Activated T-helper 9 cell treated with anti-CD3 and anti-CD28 coated beads, Interleukin-2, amount 50 U/mL, for 16 hours (primary cell): ENCODE data around the gene LHPP.
"Not testable (repeated sequence)": the region's sequence is repeated elsewhere in the genome, so short reads cannot be mapped to it uniquely, and the experiment has no call there.

Experiments used
- DNase-seq: peaks from one replicate; pipeline ENCODE4 v3.0.0-alpha.2; 2020; ENCODE audit warnings: low read depth

Gene LHPP

GRCh38 chr10:124608093-124608721 is 146.6 kb downstream of the LHPP start:
- no peak for DNase-seq

- DNase-seq: no peak
These were observed 148.1 kb downstream of the LHPP start for GRCh38 chr10:124609698-124610097.

- not testable (repeated sequence) for DNase-seq
These were observed 148.6 kb downstream of the LHPP start for GRCh38 chr10:124610186-124610585.

GRCh38 chr10:124610851-124611250 is 149.2 kb downstream of the LHPP start:
- DNase-seq: not testable (repeated sequence)

GRCh38 chr10:124611738-124612137 is 150.1 kb downstream of the LHPP start:
- DNase-seq: no peak

- no peak for DNase-seq
These were observed 151.2 kb downstream of the LHPP start for GRCh38 chr10:124612611-124613498.

- DNase-seq: peak; percentile 31
These were observed 152.5 kb downstream of the LHPP start for GRCh38 chr10:124614003-124614659.

GRCh38 chr10:124615259-124615658 is 153.6 kb downstream of the LHPP start:
- DNase-seq: no peak

- no peak for DNase-seq
These were observed 154.6 kb downstream of the LHPP start for GRCh38 chr10:124616040-124616835.

- DNase-seq: no peak
These were observed 155.2 kb downstream of the LHPP start for GRCh38 chr10:124616836-124617130.

GRCh38 chr10:124618470-124619073 is 156.9 kb downstream of the LHPP start:
- DNase-seq: no peak

- DNase-seq: no peak
These were observed 157.6 kb downstream of the LHPP start for GRCh38 chr10:124619195-124619594.

GRCh38 chr10:124619802-124620490 is 158.3 kb downstream of the LHPP start:
- DNase-seq: no peak

GRCh38 chr10:124621637-124622036 is 160.0 kb downstream of the LHPP start:
- DNase-seq: no peak

- no peak for DNase-seq
These were observed 160.5 kb downstream of the LHPP start for GRCh38 chr10:124622158-124622557.

GRCh38 chr10:124622866-124623536 is 161.4 kb downstream of the LHPP start:
- DNase-seq: no peak

GRCh38 chr10:124624006-124624405 is 162.4 kb downstream of the LHPP start:
- DNase-seq: no peak

GRCh38 chr10:124624466-124624865 is 162.8 kb downstream of the LHPP start:
- no peak for DNase-seq

GRCh38 chr10:124624895-124625294 is 163.3 kb downstream of the LHPP start:
- no peak for DNase-seq

GRCh38 chr10:124625831-124626238 is 164.2 kb downstream of the LHPP start:
- DNase-seq: no peak
